HEK293 (cell line): ENCODE data around the gene CAMSAP3.

Experiments used
- CTCF ChIA-PET: fragments of 350-600 bp; formaldehyde crosslinking; extraction: SDS; loops from one replicate; lab custom pipeline; 2021; ENCODE audit warnings: antibody characterized with exemption; lab: Yijun Ruan, JAX
- POLR2A ChIA-PET: fragments of 300-600 bp; formaldehyde crosslinking; extraction: SDS; loops from one replicate; lab custom pipeline; 2020; ENCODE audit warnings: antibody characterized with exemption, inconsistent platforms; lab: Yijun Ruan, JAX
- H3K27ac ChIP-seq: fragments of 200-500 bp; sonication (Bioruptor generic); 2 replicates; pipeline ENCODE4 v1.5.1; 2014; ENCODE audit warnings: low read depth, low read length, control low read depth, inconsistent platforms; ENCODE audit errors: extremely low read depth
- H3K36me3 ChIP-seq, 2 experiments: fragments of 200-500 bp in 1 of 2; sonication (Bioruptor generic) in 1 of 2; 1 replicate in 1 of 2; 2 replicates in 1 of 2; pipeline ENCODE4 v1.5.1; 2014 to 2017; ENCODE audit warnings: inconsistent platforms in 2 of 2, low read length in 2 of 2; ENCODE audit not compliant: control insufficient read depth in 2 of 2, insufficient read depth in 1 of 2
- H3K4me1 ChIP-seq: fragments of 200-500 bp; sonication (Bioruptor generic); 2 replicates; pipeline ENCODE4 v1.5.1; 2014; ENCODE audit warnings: mild to moderate bottlenecking, low read length, inconsistent platforms; ENCODE audit not compliant: control insufficient read depth, insufficient read depth
- H3K4me3 ChIP-seq: 2 replicates; pipeline ENCODE4 v1.5.1; 2011; ENCODE audit warnings: low read depth, mild to moderate bottlenecking, control low read depth, low read length, moderate library complexity
- H3K9me3 ChIP-seq: fragments of 200-500 bp; sonication (Bioruptor generic); 2 replicates; pipeline ENCODE4 v1.5.1; 2014; ENCODE audit warnings: low read depth, low read length, inconsistent platforms; ENCODE audit not compliant: control insufficient read depth, insufficient read depth
- ATF2 ChIP-seq: fragments of 450-650 bp; formaldehyde crosslinking; IDR thresholded peaks from 2 replicates; pipeline ENCODE4 v1.5.1; 2016; ENCODE audit warnings: missing biosample characterization, missing genetic modification characterization, low read depth
- EGR2 ChIP-seq: fragments of 450-650 bp; formaldehyde crosslinking; IDR thresholded peaks from 2 replicates; pipeline ENCODE4 v1.5.1; 2016; ENCODE audit warnings: low read depth, missing biosample characterization, missing genetic modification characterization
- KLF1 ChIP-seq: fragments of 450-650 bp; formaldehyde crosslinking; IDR thresholded peaks from 2 replicates; pipeline ENCODE4 v1.5.1; 2016; ENCODE audit warnings: missing biosample characterization, missing genetic modification characterization
- MEIS1 ChIP-seq: sonication (generic); formaldehyde crosslinking; IDR thresholded peaks from 2 replicates; pipeline ENCODE4 v1.8.1; 2022; ENCODE audit warnings: missing genetic modification reagents, mild to moderate bottlenecking, borderline replicate concordance
- SP3 ChIP-seq: fragments of 450-650 bp; formaldehyde crosslinking; IDR thresholded peaks from 2 replicates; pipeline ENCODE4 v1.5.1; 2016; ENCODE audit warnings: missing biosample characterization, missing genetic modification characterization
- ZBTB1 ChIP-seq: fragments of 450-650 bp; formaldehyde crosslinking; IDR thresholded peaks from 2 replicates; pipeline ENCODE4 v1.5.1; 2016; ENCODE audit warnings: missing biosample characterization, missing genetic modification characterization
- ZNF2 ChIP-seq: fragments of 450-650 bp; formaldehyde crosslinking; IDR thresholded peaks from 2 replicates; pipeline ENCODE4 v1.5.1; 2016; ENCODE audit warnings: missing biosample characterization, missing genetic modification characterization
- ZNF26 ChIP-seq: fragments of 450-650 bp; formaldehyde crosslinking; IDR thresholded peaks from 2 replicates; pipeline ENCODE4 v1.5.1; 2016; ENCODE audit warnings: missing biosample characterization, missing genetic modification characterization
- ZNF292 ChIP-seq: fragments of 450-650 bp; formaldehyde crosslinking; IDR thresholded peaks from 2 replicates; pipeline ENCODE4 v1.5.1; 2016; ENCODE audit warnings: low read depth, missing biosample characterization, missing genetic modification characterization, borderline replicate concordance
- ZNF335 ChIP-seq: fragments of 450-650 bp; formaldehyde crosslinking; conservative IDR thresholded peaks from 2 replicates; pipeline ENCODE4 v1.5.1; 2016; ENCODE audit warnings: missing biosample characterization, missing genetic modification characterization
- ZNF521 ChIP-seq: fragments of 450-650 bp; formaldehyde crosslinking; IDR thresholded peaks from 2 replicates; pipeline ENCODE4 v1.5.1; 2017; ENCODE audit warnings: missing biosample characterization, mild to moderate bottlenecking, missing genetic modification characterization
- ZNF560 ChIP-seq: fragments of 450-650 bp; formaldehyde crosslinking; IDR thresholded peaks from 2 replicates; pipeline ENCODE4 v1.5.1; 2017; ENCODE audit warnings: missing biosample characterization, missing genetic modification characterization, borderline replicate concordance
- ZNF600 ChIP-seq: fragments of 450-650 bp; formaldehyde crosslinking; IDR thresholded peaks from 2 replicates; pipeline ENCODE4 v1.5.1; 2016; ENCODE audit warnings: missing biosample characterization, missing genetic modification characterization
- ZNF621 ChIP-seq: fragments of 450-650 bp; formaldehyde crosslinking; IDR thresholded peaks from 2 replicates; pipeline ENCODE4 v1.5.1; 2017; ENCODE audit warnings: missing biosample characterization, missing genetic modification characterization
- ZNF629 ChIP-seq: fragments of 450-650 bp; formaldehyde crosslinking; IDR thresholded peaks from 2 replicates; pipeline ENCODE4 v1.5.1; 2017; ENCODE audit warnings: missing biosample characterization, missing genetic modification characterization
- ZNF660 ChIP-seq: fragments of 450-650 bp; IDR thresholded peaks from 2 replicates; pipeline ENCODE4 v1.5.1; 2018; ENCODE audit warnings: missing biosample characterization, mild to moderate bottlenecking, missing genetic modification characterization
- ZNF747 ChIP-seq: fragments of 450-650 bp; formaldehyde crosslinking; IDR thresholded peaks from 2 replicates; pipeline ENCODE4 v1.5.1; 2016; ENCODE audit warnings: missing biosample characterization, missing genetic modification characterization
- ZNF768 ChIP-seq: fragments of 450-650 bp; formaldehyde crosslinking; IDR thresholded peaks from 2 replicates; pipeline ENCODE4 v1.5.1; 2018; ENCODE audit warnings: missing biosample characterization, mild to moderate bottlenecking, missing genetic modification characterization
- ZNF777 ChIP-seq: fragments of 450-650 bp; formaldehyde crosslinking; IDR thresholded peaks from 2 replicates; pipeline ENCODE4 v1.5.1; 2017; ENCODE audit warnings: missing biosample characterization, missing genetic modification characterization, borderline replicate concordance
- ZSCAN4 ChIP-seq: fragments of 450-650 bp; formaldehyde crosslinking; IDR thresholded peaks from 2 replicates; pipeline ENCODE4 v1.5.1; 2017; ENCODE audit warnings: missing biosample characterization, missing genetic modification characterization
- TF ChIP-seq, protein P1 (sequence below): fragments of 450-650 bp; IDR thresholded peaks from 2 replicates; pipeline ENCODE4 v1.5.1; 2018; ENCODE audit warnings: missing biosample characterization, mild to moderate bottlenecking, missing genetic modification characterization
- TF ChIP-seq, protein P2 (sequence below): fragments of 450-650 bp; formaldehyde crosslinking; IDR thresholded peaks from 2 replicates; pipeline ENCODE4 v1.5.1; 2017; ENCODE audit warnings: missing biosample characterization, missing genetic modification characterization
- TF ChIP-seq, protein P3 (sequence below): fragments of 450-650 bp; formaldehyde crosslinking; IDR thresholded peaks from 2 replicates; pipeline ENCODE4 v1.5.1; 2016; ENCODE audit warnings: missing biosample characterization, missing genetic modification characterization
- TF ChIP-seq, protein P4 (sequence below): fragments of 450-650 bp; formaldehyde crosslinking; optimal IDR thresholded peaks from 2 replicates; pipeline ENCODE3; 2016; ENCODE audit warnings: missing biosample characterization, mild to moderate bottlenecking, missing genetic modification characterization

CAMSAP3 gene

DNA sequence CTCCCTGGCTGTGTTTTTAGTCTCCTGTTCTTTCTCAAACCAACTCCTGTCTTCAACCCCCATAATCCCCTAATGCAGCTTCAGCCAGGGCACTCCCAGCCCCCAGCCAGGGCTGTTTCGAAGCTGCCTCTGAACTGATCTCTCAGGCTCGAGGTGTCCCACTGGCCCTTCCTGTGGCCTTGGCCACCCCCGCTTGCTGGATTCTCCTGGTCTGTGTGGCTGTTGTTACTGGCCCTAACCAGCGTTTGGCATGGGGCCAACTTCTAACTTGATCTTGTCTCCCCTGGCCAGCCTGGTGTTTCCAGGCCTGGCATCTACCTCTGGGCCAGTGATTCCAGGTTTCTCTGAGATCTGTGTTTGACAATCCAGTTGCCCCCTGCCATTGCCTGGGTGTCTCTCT, 22.7 kb downstream of the CAMSAP3 start (continued):
- TF ChIP-seq ZNF26 (tag by site-specific recombination) = no peak
- TF ChIP-seq ZNF292 (tag by site-specific recombination) = no peak
- TF ChIP-seq, protein P1, sequence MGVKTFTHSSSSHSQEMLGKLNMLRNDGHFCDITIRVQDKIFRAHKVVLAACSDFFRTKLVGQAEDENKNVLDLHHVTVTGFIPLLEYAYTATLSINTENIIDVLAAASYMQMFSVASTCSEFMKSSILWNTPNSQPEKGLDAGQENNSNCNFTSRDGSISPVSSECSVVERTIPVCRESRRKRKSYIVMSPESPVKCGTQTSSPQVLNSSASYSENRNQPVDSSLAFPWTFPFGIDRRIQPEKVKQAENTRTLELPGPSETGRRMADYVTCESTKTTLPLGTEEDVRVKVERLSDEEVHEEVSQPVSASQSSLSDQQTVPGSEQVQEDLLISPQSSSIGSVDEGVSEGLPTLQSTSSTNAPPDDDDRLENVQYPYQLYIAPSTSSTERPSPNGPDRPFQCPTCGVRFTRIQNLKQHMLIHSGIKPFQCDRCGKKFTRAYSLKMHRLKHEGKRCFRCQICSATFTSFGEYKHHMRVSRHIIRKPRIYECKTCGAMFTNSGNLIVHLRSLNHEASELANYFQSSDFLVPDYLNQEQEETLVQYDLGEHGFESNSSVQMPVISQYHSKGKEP (tag by site-specific recombination) = peak; percentile 23; the same call in 1 of the 2 replicates
- 0 out of 2 replicates have a peak, but pooled peaks have one; percentile 35 for TF ChIP-seq ZNF747 (tag by site-specific recombination)
- 0 out of 2 replicates have a peak, but pooled peaks have one; percentile 34 for TF ChIP-seq ZNF660
- no peak for TF ChIP-seq ZNF560 (tag by site-specific recombination)
- TF ChIP-seq, protein P2, sequence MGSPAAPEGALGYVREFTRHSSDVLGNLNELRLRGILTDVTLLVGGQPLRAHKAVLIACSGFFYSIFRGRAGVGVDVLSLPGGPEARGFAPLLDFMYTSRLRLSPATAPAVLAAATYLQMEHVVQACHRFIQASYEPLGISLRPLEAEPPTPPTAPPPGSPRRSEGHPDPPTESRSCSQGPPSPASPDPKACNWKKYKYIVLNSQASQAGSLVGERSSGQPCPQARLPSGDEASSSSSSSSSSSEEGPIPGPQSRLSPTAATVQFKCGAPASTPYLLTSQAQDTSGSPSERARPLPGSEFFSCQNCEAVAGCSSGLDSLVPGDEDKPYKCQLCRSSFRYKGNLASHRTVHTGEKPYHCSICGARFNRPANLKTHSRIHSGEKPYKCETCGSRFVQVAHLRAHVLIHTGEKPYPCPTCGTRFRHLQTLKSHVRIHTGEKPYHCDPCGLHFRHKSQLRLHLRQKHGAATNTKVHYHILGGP (tag by site-specific recombination) = 0 out of 2 replicates have a peak, but pooled peaks have one; percentile 20

DNA sequence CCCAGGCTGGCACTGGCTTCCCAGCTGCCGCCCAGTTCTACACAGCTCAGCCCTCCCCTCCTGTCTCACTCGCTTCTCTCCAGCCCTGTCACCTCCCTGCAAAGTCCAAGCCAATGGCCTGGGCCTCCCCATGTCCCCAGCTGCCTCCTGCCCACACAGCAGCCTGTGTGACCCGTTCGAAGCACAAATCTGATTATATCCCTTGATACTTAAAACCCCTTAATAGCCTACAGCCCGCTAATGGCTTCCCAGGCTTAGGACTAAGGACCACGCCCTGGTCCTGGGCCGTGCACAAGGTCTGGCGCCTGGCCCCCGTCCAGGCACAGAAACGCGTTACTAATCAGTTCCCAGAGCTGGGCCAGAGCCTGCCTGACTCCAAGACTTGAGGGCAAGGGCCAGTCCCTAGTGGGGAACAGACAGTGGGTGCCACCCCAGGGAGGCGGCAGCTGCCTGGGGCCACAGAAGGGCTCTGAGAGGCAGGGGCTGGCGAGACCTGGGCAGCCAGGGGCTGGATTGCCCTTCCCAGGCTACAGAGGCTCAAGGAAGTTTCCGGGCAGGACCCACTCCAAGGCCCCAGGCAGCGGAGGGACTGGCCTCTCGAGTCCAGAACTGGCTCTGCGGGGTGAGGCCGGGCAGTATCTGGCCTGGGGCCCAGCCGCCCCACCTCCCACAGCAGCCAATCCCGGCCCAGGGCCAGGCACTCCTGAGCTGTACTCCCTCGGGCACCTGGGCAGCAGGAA, 23.3 kb downstream of the CAMSAP3 start:
- H3K4me1 ChIP-seq = no peaks in the 10 kb centered on the region; the same call in 1 of the 2 replicates
- H3K27ac ChIP-seq = peak overlapping the region; percentile 31; the same call in 1 of the 2 replicates
- peak; percentile 31; the same call in 1 of the 2 replicates for TF ChIP-seq ZNF600 (tag by site-specific recombination)
- no peak for TF ChIP-seq ZNF335 (tag by site-specific recombination)
- TF ChIP-seq ZNF621 (tag by site-specific recombination) = no peak
- TF ChIP-seq ZNF521 (tag by site-specific recombination) = no peak
- TF ChIP-seq MEIS1 = no peak
- TF ChIP-seq ATF2 (tag by site-specific recombination) = no peak
- no peak for TF ChIP-seq ZNF629 (tag by site-specific recombination)
- TF ChIP-seq ZNF768 = no peak
- TF ChIP-seq ZBTB1 (tag by site-specific recombination) = no peak
- TF ChIP-seq, protein P3, sequence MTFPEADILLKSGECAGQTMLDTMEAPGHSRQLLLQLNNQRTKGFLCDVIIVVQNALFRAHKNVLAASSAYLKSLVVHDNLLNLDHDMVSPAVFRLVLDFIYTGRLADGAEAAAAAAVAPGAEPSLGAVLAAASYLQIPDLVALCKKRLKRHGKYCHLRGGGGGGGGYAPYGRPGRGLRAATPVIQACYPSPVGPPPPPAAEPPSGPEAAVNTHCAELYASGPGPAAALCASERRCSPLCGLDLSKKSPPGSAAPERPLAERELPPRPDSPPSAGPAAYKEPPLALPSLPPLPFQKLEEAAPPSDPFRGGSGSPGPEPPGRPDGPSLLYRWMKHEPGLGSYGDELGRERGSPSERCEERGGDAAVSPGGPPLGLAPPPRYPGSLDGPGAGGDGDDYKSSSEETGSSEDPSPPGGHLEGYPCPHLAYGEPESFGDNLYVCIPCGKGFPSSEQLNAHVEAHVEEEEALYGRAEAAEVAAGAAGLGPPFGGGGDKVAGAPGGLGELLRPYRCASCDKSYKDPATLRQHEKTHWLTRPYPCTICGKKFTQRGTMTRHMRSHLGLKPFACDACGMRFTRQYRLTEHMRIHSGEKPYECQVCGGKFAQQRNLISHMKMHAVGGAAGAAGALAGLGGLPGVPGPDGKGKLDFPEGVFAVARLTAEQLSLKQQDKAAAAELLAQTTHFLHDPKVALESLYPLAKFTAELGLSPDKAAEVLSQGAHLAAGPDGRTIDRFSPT = peak; percentile 4; the same call in 1 of the 2 replicates
- TF ChIP-seq, protein P4, sequence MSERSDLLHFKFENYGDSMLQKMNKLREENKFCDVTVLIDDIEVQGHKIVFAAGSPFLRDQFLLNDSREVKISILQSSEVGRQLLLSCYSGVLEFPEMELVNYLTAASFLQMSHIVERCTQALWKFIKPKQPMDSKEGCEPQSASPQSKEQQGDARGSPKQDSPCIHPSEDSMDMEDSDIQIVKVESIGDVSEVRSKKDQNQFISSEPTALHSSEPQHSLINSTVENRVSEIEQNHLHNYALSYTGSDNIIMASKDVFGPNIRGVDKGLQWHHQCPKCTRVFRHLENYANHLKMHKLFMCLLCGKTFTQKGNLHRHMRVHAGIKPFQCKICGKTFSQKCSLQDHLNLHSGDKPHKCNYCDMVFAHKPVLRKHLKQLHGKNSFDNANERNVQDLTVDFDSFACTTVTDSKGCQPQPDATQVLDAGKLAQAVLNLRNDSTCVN = peak; percentile 13
- TF ChIP-seq EGR2 (tag by site-specific recombination) = no peak
- TF ChIP-seq KLF1 (tag by site-specific recombination) = peak; percentile 82
- no peak for TF ChIP-seq ZNF777
- TF ChIP-seq ZSCAN4 (tag by site-specific recombination) = no peak
- no peak for TF ChIP-seq ZNF2 (tag by site-specific recombination)
- no peak for TF ChIP-seq SP3 (tag by site-specific recombination)
- peaks cover 0 to 80% of the 10 kb centered on the region in 2 experiments; a peak in 2 of 3 replicates for H3K36me3 ChIP-seq
- H3K4me3 ChIP-seq = no peak overlapping the region
- no peaks in the 10 kb centered on the region for H3K9me3 ChIP-seq
- POLR2A ChIA-PET = interaction anchor here (0.6 to 2.0 kb wide), 3 partner anchors 11 to 22 kb away, joined by 3 to 14 read pairs (median 5); partner anchors contain the start of genes PET100 and XAB2
- CTCF ChIA-PET = interaction anchor here (0.5 to 1.8 kb wide), 4 partner anchors 25 to 1930 kb away, joined by 3 to 6 read pairs (median 3); no protein-coding TSS in a partner anchor
